GM18505 (cell line): ENCODE measurements around the gene RPAP3.

Experiments
- ATAC-seq: cut with Tn5 transposase; IDR thresholded peaks from one replicate; pipeline ENCODE4 v1.9.1; 2021; ENCODE audit not compliant: unreplicated experiment
- POLR2A ChIP-seq: IDR thresholded peaks from 4 replicates; pipeline ENCODE4 v1.6.1; 2011; ENCODE audit warnings: borderline replicate concordance; ENCODE audit not compliant: insufficient read depth, insufficient read length; ENCODE audit errors: extremely low read depth

Gene RPAP3, protein sequence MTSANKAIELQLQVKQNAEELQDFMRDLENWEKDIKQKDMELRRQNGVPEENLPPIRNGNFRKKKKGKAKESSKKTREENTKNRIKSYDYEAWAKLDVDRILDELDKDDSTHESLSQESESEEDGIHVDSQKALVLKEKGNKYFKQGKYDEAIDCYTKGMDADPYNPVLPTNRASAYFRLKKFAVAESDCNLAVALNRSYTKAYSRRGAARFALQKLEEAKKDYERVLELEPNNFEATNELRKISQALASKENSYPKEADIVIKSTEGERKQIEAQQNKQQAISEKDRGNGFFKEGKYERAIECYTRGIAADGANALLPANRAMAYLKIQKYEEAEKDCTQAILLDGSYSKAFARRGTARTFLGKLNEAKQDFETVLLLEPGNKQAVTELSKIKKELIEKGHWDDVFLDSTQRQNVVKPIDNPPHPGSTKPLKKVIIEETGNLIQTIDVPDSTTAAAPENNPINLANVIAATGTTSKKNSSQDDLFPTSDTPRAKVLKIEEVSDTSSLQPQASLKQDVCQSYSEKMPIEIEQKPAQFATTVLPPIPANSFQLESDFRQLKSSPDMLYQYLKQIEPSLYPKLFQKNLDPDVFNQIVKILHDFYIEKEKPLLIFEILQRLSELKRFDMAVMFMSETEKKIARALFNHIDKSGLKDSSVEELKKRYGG

DNA sequence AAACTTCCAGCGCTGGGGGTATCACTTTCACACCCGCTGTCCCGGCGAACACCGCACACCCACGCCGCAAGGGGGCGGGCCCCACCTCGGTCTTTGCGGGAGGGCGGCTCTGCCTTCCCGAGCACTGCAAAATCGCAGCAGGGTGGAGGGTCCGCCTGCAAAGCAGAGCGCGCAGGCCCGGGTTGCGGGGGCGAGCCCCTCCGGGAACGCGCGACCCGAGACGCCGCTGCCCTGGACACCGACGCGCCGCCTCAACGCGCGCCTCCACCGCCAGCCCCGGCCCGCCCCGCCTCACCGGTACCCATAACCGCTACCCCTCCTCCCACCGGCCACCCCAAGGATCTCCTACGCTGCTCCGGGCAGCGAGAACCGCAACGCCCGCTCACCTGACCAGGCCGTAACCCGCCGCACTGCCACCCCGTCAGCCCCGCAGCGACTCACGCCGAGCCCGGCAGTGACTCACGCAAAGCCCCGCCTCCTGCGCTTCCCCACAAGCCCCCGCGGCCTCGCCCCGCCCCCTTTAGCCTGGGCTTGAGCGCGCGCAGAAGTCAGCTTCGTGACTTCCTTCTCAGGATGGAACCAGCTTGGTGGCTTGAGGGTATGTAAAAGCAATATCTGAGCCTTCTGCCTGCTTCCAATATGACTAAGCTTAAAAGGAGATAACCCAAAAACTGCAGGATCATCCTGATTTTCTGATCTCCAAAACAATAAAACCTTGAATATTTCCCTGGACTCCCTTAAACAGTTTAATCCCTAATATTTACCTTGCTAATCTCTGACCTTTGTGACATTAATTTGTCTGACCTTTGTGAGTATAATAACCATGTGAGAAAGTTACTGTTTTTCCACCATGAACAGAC is at the start of gene RPAP3:
Gene RPAP3 (minus strand): TSS at position 465 of the 860 bp plus-strand sequence. CDS start 3,190 bp downstream, outside the sequence.
- TF ChIP-seq POLR2A: peak; percentile 93
- ATAC-seq: peak; percentile 78

DNA sequence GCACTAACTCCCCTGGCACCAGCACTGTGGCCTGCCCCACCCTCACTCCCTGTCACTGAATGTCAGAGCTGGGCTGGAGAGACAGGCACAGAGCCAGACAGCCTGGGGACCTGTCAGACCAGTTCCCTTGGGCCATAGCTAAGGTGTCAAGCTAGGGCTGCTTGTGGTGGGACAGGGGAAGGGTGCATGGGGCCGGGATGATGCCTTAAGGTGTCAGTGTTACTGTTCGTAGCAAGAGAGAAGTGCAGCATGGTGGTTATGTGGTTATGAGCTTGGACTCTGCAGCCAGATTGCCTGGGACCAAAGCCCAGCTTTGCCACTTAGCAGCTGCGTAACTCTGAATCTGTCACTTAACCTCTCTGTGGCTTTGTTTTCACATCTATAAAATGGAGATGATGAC is 49.1 kb upstream of the RPAP3 start:
- ATAC-seq: no peak
- no peak for TF ChIP-seq POLR2A

DNA sequence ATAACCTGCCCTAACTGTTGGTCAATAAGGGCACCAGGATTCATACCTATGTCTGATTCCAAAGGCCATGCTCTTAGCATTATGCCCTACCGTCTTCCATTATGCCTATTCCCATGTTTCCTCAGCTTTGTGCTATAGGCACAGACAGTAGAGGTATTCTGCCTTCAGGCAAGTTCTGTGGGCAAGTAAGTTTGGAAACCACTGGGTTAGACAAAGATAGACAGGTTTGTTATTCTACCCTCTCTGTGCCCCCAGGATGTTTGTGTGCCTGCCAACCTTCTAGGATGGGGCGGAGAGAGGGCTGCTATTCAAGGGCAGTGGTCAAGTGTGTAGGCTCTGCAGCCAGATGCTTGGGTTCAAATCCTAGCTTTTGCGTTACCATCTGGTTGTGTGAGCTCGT is 48.3 kb upstream of the RPAP3 start:
- no peak for ATAC-seq
- TF ChIP-seq POLR2A: no peak

DNA sequence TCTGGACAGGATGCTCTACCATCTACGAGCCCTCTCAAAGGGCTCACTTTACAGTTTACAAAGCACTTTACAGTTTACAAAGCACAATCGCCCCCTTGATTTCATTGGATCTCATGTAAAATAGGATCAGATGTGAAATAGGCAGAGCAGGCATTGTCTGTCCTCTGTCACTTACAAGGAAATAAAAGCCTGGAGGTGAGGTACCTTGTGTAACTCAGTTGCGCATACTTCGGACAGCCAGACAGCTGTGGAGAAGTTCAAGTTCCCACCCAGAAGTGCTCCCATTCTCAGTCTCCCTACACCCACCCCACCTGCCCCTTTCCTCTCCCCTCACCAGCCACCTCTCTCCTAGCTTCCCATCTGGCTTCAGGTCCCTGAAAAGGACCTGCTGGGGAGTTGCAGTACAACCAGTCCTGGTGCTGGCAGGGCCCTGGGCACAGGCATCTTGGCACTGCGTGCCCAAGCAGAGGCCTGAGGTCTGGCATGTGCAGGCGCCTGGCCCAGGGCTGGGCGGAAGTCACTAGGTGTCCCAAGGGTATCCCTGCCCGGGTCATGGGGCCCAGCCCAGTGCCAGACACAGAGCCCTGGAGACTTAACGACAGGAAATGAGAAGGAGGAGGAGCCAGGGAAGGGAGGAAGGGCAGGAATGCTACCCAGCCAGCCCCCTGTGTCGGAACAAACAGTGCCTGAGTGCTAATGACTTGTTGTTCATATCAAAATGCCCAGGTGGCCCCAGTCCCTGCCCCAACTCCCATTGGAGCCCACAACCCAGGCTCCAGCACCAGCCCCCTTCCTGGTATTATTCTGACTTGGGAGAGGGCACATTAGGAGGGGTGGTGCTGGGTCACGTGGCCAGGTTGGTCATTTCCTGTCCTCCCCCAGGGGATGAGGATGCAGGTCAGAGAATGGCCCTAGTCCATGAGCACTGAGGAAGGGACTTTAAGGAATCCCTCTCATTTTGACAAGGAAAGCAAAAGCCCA is 47.5 kb upstream of the RPAP3 start:
- ATAC-seq: no peak
- TF ChIP-seq POLR2A: no peak

DNA sequence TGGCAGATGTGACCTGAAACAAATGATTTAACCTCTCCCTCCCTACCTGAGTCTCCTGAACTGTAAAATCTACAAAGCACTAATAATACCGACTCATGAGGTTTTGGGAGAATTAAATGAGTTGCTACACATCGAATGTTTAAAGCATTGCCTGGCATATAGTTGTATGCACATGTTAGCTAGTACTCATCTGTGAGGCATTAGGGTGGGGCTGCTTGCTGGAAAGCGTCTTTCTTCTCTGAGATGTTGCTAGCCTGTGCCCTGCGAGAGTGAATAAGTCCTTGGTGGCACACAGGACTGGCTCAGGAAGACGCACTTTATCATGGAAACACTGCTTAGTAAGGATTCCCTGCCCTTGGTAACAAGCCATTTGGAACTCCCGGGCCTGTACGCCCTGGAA is 46.7 kb upstream of the RPAP3 start:
- no peak for TF ChIP-seq POLR2A
- no peak for ATAC-seq

DNA sequence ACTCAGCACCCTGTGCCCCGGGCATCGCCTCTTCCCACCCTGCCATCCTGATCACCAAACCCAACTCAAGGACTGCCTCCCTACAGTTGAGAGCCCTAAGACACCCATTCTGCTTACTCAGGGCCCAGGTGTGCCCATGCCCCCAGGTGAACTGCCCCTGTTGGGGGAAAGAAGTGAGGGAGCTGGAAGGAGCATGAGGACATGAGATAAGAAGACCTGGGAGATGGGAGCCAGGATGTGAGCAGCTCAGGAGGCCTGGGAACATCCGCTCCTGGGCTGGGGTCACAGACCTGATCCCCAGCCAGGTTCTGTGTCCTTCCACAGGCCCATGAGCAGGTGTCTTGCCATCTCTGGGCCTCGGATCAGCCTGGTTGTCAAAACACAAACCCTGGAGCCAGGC is 46.3 kb upstream of the RPAP3 start:
- ATAC-seq: no peak
- TF ChIP-seq POLR2A: no peak

DNA sequence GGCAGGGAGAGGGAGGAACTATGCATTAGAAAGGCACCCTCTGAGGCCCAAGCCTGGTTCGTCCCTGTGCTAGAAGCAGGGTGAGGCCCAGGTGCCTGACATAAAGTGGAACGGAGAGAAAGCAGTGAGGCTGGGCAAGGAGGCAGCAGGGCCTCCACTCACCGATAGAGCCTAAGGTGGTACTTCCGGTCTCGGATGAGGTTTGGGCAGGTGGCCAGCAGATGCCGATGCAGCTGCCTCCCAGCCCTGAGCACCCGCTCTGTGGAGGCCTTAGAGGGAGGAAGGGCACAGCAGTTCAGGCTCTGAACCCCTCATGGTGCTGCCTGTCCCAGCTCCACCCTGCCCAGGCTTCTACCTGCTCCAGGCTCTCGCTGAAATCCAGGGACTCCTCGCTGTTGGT is 45.7 kb upstream of the RPAP3 start:
- ATAC-seq: no peak
- TF ChIP-seq POLR2A: no peak

DNA sequence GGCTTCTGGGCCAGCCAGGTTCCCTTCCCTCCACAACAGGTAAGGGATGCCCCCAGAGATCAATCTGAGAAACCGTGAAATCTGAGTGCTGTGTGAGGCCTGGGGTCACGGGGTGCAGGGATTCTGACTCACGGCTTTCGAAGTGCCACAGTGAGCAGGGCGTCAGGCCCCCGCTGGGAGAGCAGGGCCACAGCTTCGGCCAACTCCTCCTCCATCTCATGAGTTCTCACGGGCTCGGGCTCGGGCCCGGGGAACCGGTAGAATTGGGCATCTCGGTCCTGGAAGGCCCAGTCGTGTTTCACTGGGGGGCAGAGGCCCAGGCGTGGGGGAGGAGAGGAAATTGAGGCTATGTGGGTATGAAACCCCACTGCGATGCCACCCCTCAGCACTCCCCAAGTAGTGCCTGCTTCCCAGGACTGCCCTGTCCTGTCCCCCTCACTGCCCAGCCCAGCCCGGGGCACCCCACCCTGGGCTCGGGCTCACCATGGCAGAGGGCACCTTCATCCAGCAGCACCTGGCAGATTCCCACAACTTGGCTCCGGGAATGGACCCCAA is 45.2 kb upstream of the RPAP3 start:
- ATAC-seq: no peak
- no peak for TF ChIP-seq POLR2A

DNA sequence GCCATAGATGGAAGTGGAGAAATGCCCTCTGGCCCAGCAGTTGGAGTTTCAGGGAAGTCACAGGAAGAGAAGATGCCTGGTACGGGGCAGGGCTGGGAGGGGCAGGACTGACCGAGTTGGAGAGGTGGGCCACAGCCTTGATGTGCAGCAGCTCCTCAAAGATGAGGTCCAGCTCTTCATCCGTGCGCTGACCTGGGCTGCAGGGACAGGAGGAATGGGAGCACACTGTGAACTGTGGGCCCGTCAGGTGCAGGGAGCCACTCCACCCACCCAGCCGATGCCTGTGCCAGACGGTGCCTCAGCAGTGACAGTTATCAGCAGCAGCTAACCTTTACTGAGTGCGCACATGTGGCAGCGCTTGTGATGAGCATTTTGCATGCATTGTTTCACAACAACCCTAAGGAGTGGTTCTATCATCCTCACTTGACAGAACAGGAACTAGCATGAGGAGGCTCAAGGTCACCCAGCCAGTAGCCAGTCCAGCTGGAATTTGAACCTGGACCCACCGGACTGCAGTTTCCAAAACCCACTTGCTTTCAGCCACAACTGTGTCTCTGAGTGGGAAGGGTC is 44.5 kb upstream of the RPAP3 start:
- TF ChIP-seq POLR2A: no peak
- ATAC-seq: no peak

DNA sequence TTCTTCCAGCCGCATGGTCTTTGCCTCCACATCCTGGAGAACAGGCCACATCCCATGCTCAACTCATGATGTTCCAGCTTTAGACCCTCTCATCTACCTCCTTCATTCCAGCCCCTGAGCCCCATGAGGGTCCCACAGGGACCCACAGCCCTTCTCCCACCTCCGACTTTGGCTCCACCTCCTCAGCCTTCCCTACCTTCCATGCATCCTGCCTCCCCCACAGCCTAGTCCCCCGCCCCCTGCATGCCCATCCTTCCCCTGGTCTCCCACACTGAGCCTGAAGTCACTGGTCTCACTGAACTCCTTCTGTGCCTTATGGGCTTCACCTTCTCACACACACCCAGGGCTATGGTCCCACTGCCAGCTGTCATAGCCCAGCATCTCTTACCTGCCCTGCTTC is 43.1 kb upstream of the RPAP3 start:
- TF ChIP-seq POLR2A: no peak
- ATAC-seq: no peak

DNA sequence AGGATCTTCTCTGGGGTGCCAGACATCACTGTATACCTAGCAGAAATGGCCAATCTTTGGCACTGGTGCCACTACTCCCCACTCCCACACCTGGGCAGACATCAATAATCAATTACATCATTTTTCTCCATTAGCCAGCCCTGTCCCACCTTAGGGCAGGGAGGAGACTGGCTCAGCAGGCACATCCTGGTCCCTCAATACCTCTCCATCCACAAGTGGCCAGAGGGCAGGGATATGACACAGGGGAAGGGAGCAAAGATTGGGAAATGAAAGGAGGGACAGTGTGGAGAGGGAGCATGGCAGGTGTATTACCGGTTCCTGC is 42.6 kb upstream of the RPAP3 start:
- no peak for TF ChIP-seq POLR2A
- no peak for ATAC-seq
